ENCODE data around the gene S100A8.

S100A8 gene

GRCh38 chr1:153340356-153340755 is 50.5 kb downstream of the S100A8 start:
- H3K36me3 Mint-ChIP-seq (ENCODE audit: insufficient read depth), result no peaks in the 10 kb centered on the region
- H3K27me3 Mint-ChIP-seq, result peaks cover 57 to 59% of the 10 kb centered on the region in 2 donors
- no peak for DNase-seq
- peaks cover under 1 to 14% of the 10 kb centered on the region in 2 donors for H3K4me1 Mint-ChIP-seq (ENCODE audit: low read depth in 2 of 2)
- no peak for ATAC-seq (replicated peaks)
- no peak overlapping the region for H3K27ac Mint-ChIP-seq
- H3K4me3 Mint-ChIP-seq, result no peak overlapping the region
- no peaks in the 10 kb centered on the region for H3K9me3 Mint-ChIP-seq

Data from effector memory CD8-positive, alpha-beta T cell (primary cell).